Spinal cord (tissue), 10 donors: Measurements from ENCODE around the gene COG5. TPM values are rescaled to one million over a fixed set of nuclear protein-coding genes. Genes with fewer than 3 reads are reported as not detected.

Experiments used
- DNase-seq, 6 donors: peaks; one replicate each; pipeline versions ENCODE4 v3.0.0 to v3.0.0-alpha.2; 2013 to 2015; ENCODE audit warnings: low spot score in 6 of 6, low read depth in 4 of 6
- H3K27ac ChIP-seq: one replicate; pipeline ENCODE4 v1.5.1; 2013; ENCODE audit warnings: low read depth, low read length, control low read depth
- H3K27me3 ChIP-seq: one replicate; pipeline ENCODE4 v1.6.1; 2013; ENCODE audit warnings: low read length; ENCODE audit not compliant: control insufficient read depth, insufficient read depth
- H3K36me3 ChIP-seq: one replicate; pipeline ENCODE4 v1.6.1; 2013; ENCODE audit warnings: low read length; ENCODE audit not compliant: control insufficient read depth, insufficient read depth
- H3K4me1 ChIP-seq: one replicate; pipeline ENCODE4 v1.6.1; 2013; ENCODE audit warnings: low read length; ENCODE audit not compliant: control insufficient read depth, insufficient read depth
- H3K4me3 ChIP-seq: one replicate; pipeline ENCODE4 v1.5.1; 2013; ENCODE audit warnings: low read depth, low read length, control low read depth
- H3K9me3 ChIP-seq: one replicate; pipeline ENCODE4 v1.6.1; 2013; ENCODE audit warnings: low read length; ENCODE audit not compliant: control insufficient read depth, insufficient read depth
- WGBS: methylation state at CpG from one replicate; pipeline ENCODE4 v1.1.5; 2013; ENCODE audit warnings: missing lambda C conversion rate; ENCODE audit not compliant: insufficient coverage; 5-methylcytosine and 5-hydroxymethylcytosine counted together
- polyA plus RNA-seq, 2 donors: library from polyadenylated mRNA; unstranded; fragments of 120-200 nt; gene quantifications; one replicate each; pipeline ENCODE4 v1.2.1, GENCODE V29; 2013; ENCODE audit not compliant: insufficient read length in 2 of 2
- total RNA-seq, 2 donors: library from RNA; depleted of rRNA in 1 of 2; stranded (reverse); fragments of 120-200 nt in 1 of 2; fragments of >200 nt in 1 of 2; gene quantifications; one replicate each; pipeline versions ENCODE4 v1.2.3 to v1.2.4, GENCODE V29; 2013 to 2014
- donor health status: healthy.

Gene COG5
- total and polyA plus RNA-seq, 4 donors, result 18.9 to 48.2 (median 31.5) TPM

GRCh38 chr7:107392830-107393229 lies 170.9 kb downstream of the COG5 start:
- WGBS, result no CpG with 5 or more reads among the region's 3 CpGs

DNA sequence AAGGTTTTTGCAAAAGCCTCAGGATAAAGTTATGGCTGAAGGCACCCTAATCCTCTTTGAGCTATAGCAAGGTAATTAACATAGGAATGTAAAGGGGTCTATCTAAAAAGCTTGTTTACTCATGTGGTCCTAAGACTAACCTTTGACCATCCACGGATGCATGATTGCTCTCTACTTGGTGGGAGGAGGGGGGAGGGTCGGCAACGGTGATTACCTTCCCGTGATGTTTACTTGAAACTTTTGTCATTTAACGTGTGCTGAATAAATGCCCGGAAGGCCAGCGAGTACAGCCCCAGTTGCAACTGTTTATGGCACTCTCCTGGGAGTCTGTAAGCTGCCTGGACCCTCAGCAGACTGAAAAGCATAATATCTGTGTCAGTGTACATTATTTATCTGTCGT lies 172.8 kb downstream of the COG5 start:
- Histone ChIP-seq H3K4me1 (no peaks in the 10 kb centered on the region), H3K27me3 (no peaks in the 10 kb centered on the region), H3K9me3 (no peaks in the 10 kb centered on the region), H3K4me3 (no peak overlapping the region), H3K36me3 (no peaks in the 10 kb centered on the region), H3K27ac (no peak overlapping the region)
- DNase-seq, result no peak
- 23% methylated on average over 7 of the region's 8 CpGs for WGBS

More at GRCh38 chr7:107392830-107393229, 170.9 kb downstream of the COG5 start:
- H3K27me3 ChIP-seq, result no peaks in the 10 kb centered on the region
- no peaks in the 10 kb centered on the region for H3K36me3 ChIP-seq
- DNase-seq, result no peak
- no peaks in the 10 kb centered on the region for H3K9me3 ChIP-seq
- no peaks in the 10 kb centered on the region for H3K4me1 ChIP-seq
- H3K27ac ChIP-seq, result no peak overlapping the region
- H3K4me3 ChIP-seq, result no peak overlapping the region

DNA sequence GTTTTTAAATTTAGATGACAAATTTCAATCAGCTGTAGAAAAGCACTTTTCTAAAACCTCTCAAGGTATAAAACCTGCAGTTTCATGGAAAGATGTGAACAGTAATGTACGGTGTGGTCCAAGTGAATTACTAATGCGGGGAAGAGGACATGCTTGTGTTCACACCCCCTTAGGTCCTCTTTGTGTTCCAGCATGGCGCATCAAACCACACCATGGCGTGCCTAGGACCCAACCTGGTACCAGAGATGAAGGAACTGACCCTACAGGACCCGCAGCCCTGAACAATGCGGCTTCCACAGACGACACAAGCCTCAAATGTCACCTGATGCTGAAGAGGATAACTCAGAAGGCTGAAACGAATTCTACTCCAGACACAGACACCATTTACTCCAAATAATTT lies 175.1 kb downstream of the COG5 start:
- H3K27ac ChIP-seq, result no peak overlapping the region
- no peaks in the 10 kb centered on the region for H3K36me3 ChIP-seq
- H3K4me3 ChIP-seq, result no peak overlapping the region
- no peaks in the 10 kb centered on the region for H3K27me3 ChIP-seq
- H3K9me3 ChIP-seq, result no peaks in the 10 kb centered on the region
- no peak for DNase-seq
- no peaks in the 10 kb centered on the region for H3K4me1 ChIP-seq
- 95% methylated on average over 7 of the region's 8 CpGs for WGBS

- 71% methylated on average over 5 of the region's 6 CpGs for WGBS
- H3K4me3 ChIP-seq, result no peak overlapping the region
- no peak overlapping the region for H3K27ac ChIP-seq
- no peaks in the 10 kb centered on the region for H3K9me3 ChIP-seq
- H3K4me1 ChIP-seq, result no peaks in the 10 kb centered on the region
- DNase-seq, result no peak
- no peaks in the 10 kb centered on the region for H3K36me3 ChIP-seq
- no peaks in the 10 kb centered on the region for H3K27me3 ChIP-seq
Measured at GRCh38 chr7:107387573-107388219, 176.0 kb downstream of the COG5 start.

- Histone ChIP-seq H3K27ac (no peak overlapping the region), H3K9me3 (no peaks in the 10 kb centered on the region), H3K4me3 (no peak overlapping the region), H3K36me3 (no peaks in the 10 kb centered on the region), H3K4me1 (no peaks in the 10 kb centered on the region), H3K27me3 (no peaks in the 10 kb centered on the region)
- WGBS, result 37% methylated on average over 4 of the region's 6 CpGs
- peak in 1 of 6 donors; percentile 11 for DNase-seq
Measured at GRCh38 chr7:107387128-107387527, 176.6 kb downstream of the COG5 start.

DNA sequence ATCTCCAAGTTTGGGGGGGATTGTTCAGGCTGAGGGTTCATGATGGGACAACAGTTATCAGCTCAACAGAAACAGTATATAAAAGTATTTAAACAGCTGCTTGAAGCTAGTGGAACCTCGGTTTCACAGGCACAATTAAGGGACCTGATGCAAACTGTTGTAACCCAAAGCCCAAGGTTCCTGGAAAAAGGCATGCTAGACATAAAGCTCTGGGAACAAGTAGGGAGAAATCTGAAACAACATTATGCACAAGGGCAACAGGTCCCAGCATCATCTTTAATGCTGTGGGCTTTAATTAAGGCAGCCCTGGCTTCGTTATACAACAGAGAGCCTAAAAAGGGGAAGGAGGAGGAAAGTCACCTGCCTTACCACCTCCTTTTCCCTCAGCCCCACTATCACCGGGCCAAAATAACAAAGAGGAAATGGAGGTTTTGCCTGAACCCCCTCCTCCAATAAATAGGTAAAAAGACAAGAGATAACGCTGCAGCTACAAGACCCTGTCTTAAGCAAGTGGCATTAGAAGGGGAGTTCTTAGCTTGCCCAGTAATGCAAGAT lies 177.1 kb downstream of the COG5 start:
- no peak overlapping the region for H3K4me3 ChIP-seq
- H3K4me1 ChIP-seq, result no peaks in the 10 kb centered on the region
- no peaks in the 10 kb centered on the region for H3K36me3 ChIP-seq
- WGBS, result 67% methylated on average over 1 of the region's 4 CpGs
- no peaks in the 10 kb centered on the region for H3K9me3 ChIP-seq
- DNase-seq, result no peak
- no peaks in the 10 kb centered on the region for H3K27me3 ChIP-seq
- H3K27ac ChIP-seq, result no peak overlapping the region

DNA sequence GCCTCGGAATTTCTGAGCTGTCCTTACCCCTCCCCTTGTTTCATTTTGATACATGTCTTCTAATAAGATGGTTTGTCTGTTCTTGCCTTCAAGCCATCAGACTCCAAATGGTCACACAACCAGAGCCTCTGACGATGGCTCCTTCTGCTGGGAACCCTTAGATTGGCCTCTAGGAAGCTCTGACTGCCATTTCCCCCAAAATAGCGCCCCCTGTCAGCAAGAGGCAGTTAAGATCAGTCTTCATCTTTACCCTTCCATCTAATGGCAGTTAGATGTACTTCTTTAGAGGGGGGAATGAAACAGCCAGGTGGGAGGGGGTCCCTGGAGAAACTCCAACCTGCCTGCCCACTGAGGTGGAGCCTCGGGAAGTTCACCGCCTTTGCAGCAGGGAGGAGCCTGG lies 179.7 kb downstream of the COG5 start:
- no peak for DNase-seq
- no peak overlapping the region for H3K27ac ChIP-seq
- no peak overlapping the region for H3K4me3 ChIP-seq
- H3K9me3 ChIP-seq, result no peaks in the 10 kb centered on the region
- H3K27me3 ChIP-seq, result no peaks in the 10 kb centered on the region
- WGBS, result 100% methylated on average over 3 of the region's 5 CpGs
- no peaks in the 10 kb centered on the region for H3K4me1 ChIP-seq
- H3K36me3 ChIP-seq, result no peaks in the 10 kb centered on the region

GRCh38 chr7:107383203-107383602 lies 180.5 kb downstream of the COG5 start:
- no peak for DNase-seq
- Histone ChIP-seq H3K9me3 (no peaks in the 10 kb centered on the region), H3K27me3 (no peaks in the 10 kb centered on the region), H3K27ac (no peak overlapping the region), H3K4me1 (no peaks in the 10 kb centered on the region), H3K36me3 (no peaks in the 10 kb centered on the region), H3K4me3 (no peak overlapping the region)
- WGBS, result 100% methylated on average over 1 of the region's 4 CpGs

GRCh38 chr7:107381453-107381852 lies 182.3 kb downstream of the COG5 start:
- Histone ChIP-seq H3K9me3 (no peaks in the 10 kb centered on the region), H3K36me3 (no peaks in the 10 kb centered on the region), H3K4me1 (no peaks in the 10 kb centered on the region), H3K4me3 (no peak overlapping the region), H3K27me3 (no peaks in the 10 kb centered on the region), H3K27ac (no peak overlapping the region)
- no peak for DNase-seq
- no CpG with 5 or more reads among the region's 4 CpGs for WGBS

- H3K9me3 ChIP-seq, result no peaks in the 10 kb centered on the region
- no peaks in the 10 kb centered on the region for H3K4me1 ChIP-seq
- DNase-seq, result no peak
- no peaks in the 10 kb centered on the region for H3K27me3 ChIP-seq
- H3K4me3 ChIP-seq, result no peak overlapping the region
- no peak overlapping the region for H3K27ac ChIP-seq
- 94% methylated on average over 2 of the region's 4 CpGs for WGBS
- H3K36me3 ChIP-seq, result no peaks in the 10 kb centered on the region
Measured at GRCh38 chr7:107373354-107373753, 190.4 kb downstream of the COG5 start.
